B cell (primary cell): ENCODE results near the gene DOCK8. TPM values are rescaled to one million over a fixed set of nuclear protein-coding genes. Genes with fewer than 3 reads are reported as not detected.

Experiments
- ATAC-seq: fragments of 200-7000 bp; cut with Tn5 transposase; one replicate; pipeline ENCODE4 v1.10.0; 2021; ENCODE audit warnings: low read depth, mild to moderate bottlenecking, moderate number of reproducible peaks, moderate library complexity
- CTCF ChIA-PET: fragments of 350-600 bp; sonication (Branson Sonifier 250); formaldehyde crosslinking; loops from one replicate; lab custom pipeline; 2021; ENCODE audit warnings: antibody characterized with exemption, inconsistent platforms; lab: Charles Lee
- POLR2A ChIA-PET: fragments of 350-600 bp; sonication (Branson Sonifier 250); formaldehyde crosslinking; loops from one replicate; lab custom pipeline; 2021; ENCODE audit warnings: antibody characterized with exemption; lab: Charles Lee
- DNase-seq: peaks from one replicate; pipeline ENCODE4 v3.0.0; 2013
- H2AFZ ChIP-seq: 2 replicates; pipeline ENCODE4 v1.6.1; 2012; ENCODE audit warnings: mild to moderate bottlenecking, low read depth, low read length; ENCODE audit not compliant: insufficient read depth, poor library complexity, severe bottlenecking
- H3K27ac ChIP-seq, 2 donors: 1 replicate in 1 of 2; 2 replicates in 1 of 2; pipeline ENCODE4 v1.5.1; 2012 to 2013; ENCODE audit warnings: low read length in 2 of 2, mild to moderate bottlenecking in 2 of 2, moderate library complexity in 1 of 2
- H3K27me3 ChIP-seq, 4 experiments: fragments of 200-600 bp in 1 of 4; sonication (generic) in 1 of 4; replicated peaks in 1 of 4; 1 replicate in 2 of 4; 2 replicates in 2 of 4; pipeline versions ENCODE4 v1.6.1 to v1.7.0; 2013 to 2016; ENCODE audit warnings: low read length in 3 of 4, mild to moderate bottlenecking in 2 of 4, mixed read lengths in 1 of 4, moderate library complexity in 1 of 4; ENCODE audit not compliant: insufficient read depth in 4 of 4, control insufficient read depth in 3 of 4; ENCODE audit errors: control extremely low read depth in 1 of 4
- H3K36me3 ChIP-seq, 2 experiments: replicated peaks in 1 of 2; 1 replicate in 1 of 2; 2 replicates in 1 of 2; pipeline versions ENCODE4 v1.6.1 to v1.7.1; 2013; ENCODE audit warnings: low read length in 1 of 2; ENCODE audit not compliant: insufficient read depth in 2 of 2, control insufficient read depth in 1 of 2; ENCODE audit errors: control extremely low read depth in 1 of 2, extremely low read depth in 1 of 2
- H3K4me1 ChIP-seq, 2 donors: fragments of 200-600 bp in 1 of 2; sonication (generic) in 1 of 2; 1 replicate in 1 of 2; 2 replicates in 1 of 2; pipeline versions ENCODE4 v1.5.1 to v1.6.1; 2013 to 2017; ENCODE audit warnings: low read length in 2 of 2; ENCODE audit not compliant: control insufficient read depth in 2 of 2, insufficient read depth in 2 of 2
- H3K4me2 ChIP-seq: replicated peaks from 2 replicates; pipeline ENCODE3; 2012; ENCODE audit warnings: mild to moderate bottlenecking, low read depth, low read length; ENCODE audit not compliant: poor library complexity, severe bottlenecking
- H3K4me3 ChIP-seq, 5 experiments: fragments of 200-600 bp in 1 of 5; sonication (generic) in 1 of 5; 1 replicate in 3 of 5; 2 replicates in 2 of 5; pipeline versions ENCODE4 v1.5.1 to v1.7.0; 2011 to 2016; ENCODE audit warnings: low read length in 4 of 5, mild to moderate bottlenecking in 4 of 5, low read depth in 2 of 5, control low read depth in 1 of 5, moderate library complexity in 1 of 5; ENCODE audit not compliant: insufficient read depth in 1 of 5; ENCODE audit errors: control extremely low read depth in 1 of 5, extremely low read depth in 1 of 5
- H3K79me2 ChIP-seq: fragments of 200-600 bp; sonication (generic); one replicate; pipeline ENCODE4 v1.6.0; 2016; ENCODE audit warnings: low read length; ENCODE audit not compliant: control insufficient read depth, insufficient read depth
- H3K9ac ChIP-seq: fragments of 200-600 bp; sonication (generic); 2 replicates; pipeline ENCODE4 v1.6.1; 2017; ENCODE audit warnings: mild to moderate bottlenecking, low read length, moderate library complexity
- H3K9me3 ChIP-seq, 3 donors: one replicate each; pipeline versions ENCODE4 v1.6.1 to v1.7.1; 2013; ENCODE audit warnings: low read length in 2 of 3; ENCODE audit not compliant: control insufficient read depth in 2 of 3, insufficient read depth in 1 of 3; ENCODE audit errors: control extremely low read depth in 1 of 3
- H4K20me1 ChIP-seq: 2 replicates; pipeline ENCODE4 v1.6.0; 2012; ENCODE audit warnings: mild to moderate bottlenecking, low read length; ENCODE audit not compliant: insufficient read depth, control insufficient read depth, poor library complexity, severe bottlenecking
- H3K27ac Mint-ChIP-seq: one replicate; pipeline ENCODE4 v1.8.0; 2021; ENCODE audit warnings: mixed read lengths
- H3K27me3 Mint-ChIP-seq: one replicate; pipeline ENCODE4 v1.8.0; 2021; ENCODE audit warnings: mixed read lengths
- H3K4me1 Mint-ChIP-seq: one replicate; pipeline ENCODE4 v1.8.0; 2021; ENCODE audit warnings: mixed read lengths
- H3K4me3 Mint-ChIP-seq: one replicate; pipeline ENCODE4 v1.8.0; 2021; ENCODE audit warnings: mixed read lengths
- H3K9me3 Mint-ChIP-seq: one replicate; pipeline ENCODE4 v1.8.0; 2022; ENCODE audit warnings: mixed read lengths; ENCODE audit not compliant: insufficient read depth
- CTCF ChIP-seq: fragments of 200-600 bp; IDR thresholded peaks from one replicate; pipeline ENCODE4 v1.8.0; 2022; ENCODE audit warnings: antibody characterized with exemption, mild to moderate bottlenecking
- EZH2 ChIP-seq: IDR thresholded peaks from 2 replicates; pipeline ENCODE4 v1.6.1; 2012; ENCODE audit warnings: borderline replicate concordance, low read depth, mild to moderate bottlenecking, moderate library complexity, low read length; ENCODE audit not compliant: insufficient read depth, poor library complexity, severe bottlenecking
- WGBS: methylation state at CpG from one replicate; pipeline ENCODE4 v1.1.5; 2013; ENCODE audit warnings: missing lambda C conversion rate; ENCODE audit not compliant: insufficient coverage; 5-methylcytosine and 5-hydroxymethylcytosine counted together
- intact Hi-C: fragments of 100-400 bp; cut with micrococcal nuclease; formaldehyde crosslinking; loops from one replicate; pipeline ENCODE4 v1.10.0; 2022
- polyA plus RNA-seq: library from polyadenylated mRNA; depleted of rRNA; stranded (reverse); fragments of >200 nt; gene quantifications from 2 replicates; pipeline ENCODE4 v1.2.3, GENCODE V29; 2012
- total RNA-seq, 2 donors: library from RNA; stranded (reverse); fragments of 120-200 nt in 1 of 2; gene quantifications; 1 replicate in 1 of 2; 2 replicates in 1 of 2; pipeline versions ENCODE4 v1.2.3 to v1.2.4, GENCODE V29; 2013 to 2022

Gene DOCK8
- total and polyA plus RNA-seq, 2 donors (not counting 1 experiment from before 2014, with no cell fraction given), result 47.6 to 288 TPM

GRCh38 chr9:436482-436881 lies 221.8 kb downstream of the DOCK8 start:
- ATAC-seq (no peak), DNase-seq (no peak)
- Histone ChIP-seq H3K79me2 (no peaks in the 10 kb centered on the region), H3K36me3 (peaks cover 15 to 88% of the 10 kb centered on the region in 2 experiments), H3K4me3 (no peak overlapping the region), H3K27ac (no peak overlapping the region), H3K4me1 (no peaks in the 10 kb centered on the region), H3K9ac (no peak overlapping the region), H3K27me3 (no peaks in the 10 kb centered on the region), H3K4me2 (no peak overlapping the region), H3K9me3 (no peaks in the 10 kb centered on the region), H4K20me1 (peaks cover 5% of the 10 kb centered on the region), H2AFZ (no peak overlapping the region)
- TF ChIP-seq EZH2 (no peak), CTCF (no peak)
- no CpG with 5 or more reads among the region's 3 CpGs for WGBS
- POLR2A ChIA-PET, result no interaction called here
- Mint-ChIP-seq H3K4me1 (no peaks in the 10 kb centered on the region), H3K27ac (no peak overlapping the region), H3K4me3 (no peak overlapping the region), H3K27me3 (no peaks in the 10 kb centered on the region), H3K9me3 (no peaks in the 10 kb centered on the region)
- intact Hi-C loops, result no loop called here
- CTCF ChIA-PET, result no interaction called here

- peaks cover 5% of the 10 kb centered on the region for H4K20me1 ChIP-seq
- no peak overlapping the region for H3K27ac ChIP-seq
- H3K36me3 ChIP-seq, result peaks cover 15 to 88% of the 10 kb centered on the region in 2 experiments
- H3K79me2 ChIP-seq, result no peaks in the 10 kb centered on the region
- intact Hi-C loops, result no loop called here
- ATAC-seq (no peak), DNase-seq (no peak)
- no peaks in the 10 kb centered on the region for H3K9me3 ChIP-seq
- H3K27ac Mint-ChIP-seq, result no peak overlapping the region
- no peaks in the 10 kb centered on the region for H3K27me3 Mint-ChIP-seq
- H3K9me3 Mint-ChIP-seq, result no peaks in the 10 kb centered on the region
- ChIA-PET POLR2A (no interaction called here), CTCF (no interaction called here)
- no peak overlapping the region for H3K4me3 Mint-ChIP-seq
- H3K27me3 ChIP-seq, result no peaks in the 10 kb centered on the region
- WGBS, result 90% methylated on average over 1 of the region's 1 CpG
- H3K9ac ChIP-seq, result no peak overlapping the region
- H2AFZ ChIP-seq, result no peak overlapping the region
- H3K4me1 Mint-ChIP-seq, result no peaks in the 10 kb centered on the region
- TF ChIP-seq EZH2 (no peak), CTCF (no peak)
- H3K4me1 ChIP-seq, result no peaks in the 10 kb centered on the region
- H3K4me3 ChIP-seq, result no peak overlapping the region
- H3K4me2 ChIP-seq, result no peak overlapping the region
Observed at GRCh38 chr9:437066-437465, 222.4 kb downstream of the DOCK8 start.
